Smooth muscle cell (in vitro differentiated cells): Measurements from ENCODE around the gene ZMYM4. TPM values are rescaled to one million over a fixed set of nuclear protein-coding genes. Genes with fewer than 3 reads are reported as not detected.
"Not testable (repeated sequence)": the region's sequence is repeated elsewhere in the genome, so short reads cannot be mapped to it uniquely, and the experiment has no call there.

ENCODE experiments used
- DNase-seq: peaks from one replicate; lab custom pipeline; 2025; ENCODE audit not compliant: unreplicated experiment; lab: John Stamatoyannopoulos, UW
- H2AFZ ChIP-seq: fragments of 200-600 bp; sonication (generic); 2 replicates; pipeline ENCODE4 v1.6.0; 2016; ENCODE audit warnings: antibody characterized with exemption, low read depth, mild to moderate bottlenecking
- H3F3A ChIP-seq: fragments of 200-600 bp; sonication (generic); 2 replicates; pipeline ENCODE4 v1.6.0; 2017; ENCODE audit warnings: antibody characterized with exemption, low read depth
- H3K27ac ChIP-seq: fragments of 200-600 bp; sonication (generic); 2 replicates; pipeline ENCODE4 v1.5.1; 2016; ENCODE audit warnings: low read depth, mild to moderate bottlenecking
- H3K27me3 ChIP-seq: fragments of 200-600 bp; sonication (generic); 2 replicates; pipeline ENCODE4 v1.6.1; 2016; ENCODE audit warnings: low read depth, mild to moderate bottlenecking
- H3K36me3 ChIP-seq: fragments of 200-600 bp; sonication (generic); 2 replicates; pipeline ENCODE4 v1.5.1; 2016; ENCODE audit warnings: low read depth
- H3K4me1 ChIP-seq: fragments of 200-600 bp; sonication (generic); 2 replicates; pipeline ENCODE4 v1.5.1; 2016; ENCODE audit warnings: low read depth
- H3K4me2 ChIP-seq: fragments of 200-600 bp; sonication (generic); 2 replicates; pipeline ENCODE4 v1.6.0; 2016; ENCODE audit warnings: mild to moderate bottlenecking
- H3K4me3 ChIP-seq: fragments of 200-600 bp; sonication (generic); 2 replicates; pipeline ENCODE4 v1.5.1; 2016; ENCODE audit warnings: mild to moderate bottlenecking
- H3K79me2 ChIP-seq: fragments of 200-600 bp; sonication (generic); 2 replicates; pipeline ENCODE4 v1.6.0; 2016; ENCODE audit warnings: low read depth, mild to moderate bottlenecking
- H3K9ac ChIP-seq: fragments of 200-600 bp; sonication (generic); 2 replicates; pipeline ENCODE4 v1.6.0; 2016; ENCODE audit warnings: low read depth
- H3K9me3 ChIP-seq: fragments of 200-600 bp; sonication (generic); replicated peaks from 2 replicates; pipeline ENCODE4 v1.5.1; 2016; ENCODE audit warnings: low read depth
- H4K20me1 ChIP-seq: fragments of 200-600 bp; sonication (generic); 2 replicates; pipeline ENCODE4 v1.6.0; 2016; ENCODE audit warnings: low read depth
- CTCF ChIP-seq: fragments of 200-600 bp; sonication (generic); IDR thresholded peaks from 2 replicates; pipeline ENCODE4 v1.5.1; 2017; ENCODE audit warnings: borderline replicate concordance, mild to moderate bottlenecking, antibody characterized with exemption; ENCODE audit not compliant: insufficient read depth, poor library complexity, severe bottlenecking
- WGBS: methylation state at CpG from one replicate; pipeline ENCODE4 v1.1.7; 2016; ENCODE audit warnings: low lambda C conversion rate; 5-methylcytosine and 5-hydroxymethylcytosine counted together
- polyA plus RNA-seq: library from polyadenylated mRNA; unstranded; fragments of >200 nt; fragmentation: Nextera tagmentation; extraction: Ambion mirVana; gene quantifications from 2 replicates; pipeline ENCODE4 v1.2.1, GENCODE V29; 2016
- total RNA-seq: library from RNA; depleted of rRNA; stranded (reverse); fragments of >200 nt; gene quantifications from 2 replicates; pipeline ENCODE4 v1.2.3, GENCODE V29; 2014

ZMYM4 gene
- total and polyA plus RNA-seq, 2 experiments from 2014 or later: 18.7 to 27.2 TPM

- Histone ChIP-seq H3K4me2 (no peak overlapping the region), H3K27ac (peak overlapping the region; percentile 15), H4K20me1 (no peaks in the 10 kb centered on the region), H3K27me3 (no peaks in the 10 kb centered on the region), H3K9ac (no peak overlapping the region), H3K4me3 (no peak overlapping the region), H3K36me3 (no peaks in the 10 kb centered on the region), H3K79me2 (no peaks in the 10 kb centered on the region), H2AFZ (no peak overlapping the region), H3F3A (no peaks in the 10 kb centered on the region), H3K9me3 (no peaks in the 10 kb centered on the region), H3K4me1 (no peaks in the 10 kb centered on the region)
- DNase-seq: no peak
- TF ChIP-seq CTCF: no peak
These were observed 109.0 kb downstream of the ZMYM4 start for GRCh38 chr1:35377555-35377954.

GRCh38 chr1:35379317-35380000 is 111.0 kb downstream of the ZMYM4 start:
- H3K79me2 ChIP-seq: no peaks in the 10 kb centered on the region
- no peak overlapping the region for H2AFZ ChIP-seq
- H3K4me1 ChIP-seq: no peaks in the 10 kb centered on the region
- H3K27me3 ChIP-seq: no peaks in the 10 kb centered on the region
- H3K4me2 ChIP-seq: no peak overlapping the region
- H3K9me3 ChIP-seq: no peaks in the 10 kb centered on the region
- no peak for DNase-seq
- no peaks in the 10 kb centered on the region for H3K36me3 ChIP-seq
- no peak overlapping the region for H3K27ac ChIP-seq
- no peaks in the 10 kb centered on the region for H4K20me1 ChIP-seq
- 96% methylated on average over 16 of the region's 16 CpGs for WGBS
- no peak overlapping the region for H3K4me3 ChIP-seq
- H3K9ac ChIP-seq: no peak overlapping the region
- no peak for TF ChIP-seq CTCF
- H3F3A ChIP-seq: no peaks in the 10 kb centered on the region

- not testable (repeated sequence) for H3K4me3 ChIP-seq, H4K20me1 ChIP-seq, H3K36me3 ChIP-seq, H3K27me3 ChIP-seq, H3K27ac ChIP-seq, H3F3A ChIP-seq, H3K4me1 ChIP-seq, H3K79me2 ChIP-seq, H3K9ac ChIP-seq, H3K9me3 ChIP-seq, DNase-seq, H3K4me2 ChIP-seq, H2AFZ ChIP-seq
- WGBS: 97% methylated on average over 6 of the region's 6 CpGs
These were observed 111.6 kb downstream of the ZMYM4 start for GRCh38 chr1:35380111-35380510.

- no peaks in the 10 kb centered on the region for H3K9me3 ChIP-seq
- H3K27me3 ChIP-seq: no peaks in the 10 kb centered on the region
- H3F3A ChIP-seq: no peaks in the 10 kb centered on the region
- no peaks in the 10 kb centered on the region for H4K20me1 ChIP-seq
- H3K27ac ChIP-seq: no peak overlapping the region
- no peak overlapping the region for H3K9ac ChIP-seq
- H3K79me2 ChIP-seq: no peaks in the 10 kb centered on the region
- H3K4me2 ChIP-seq: no peak overlapping the region
- no peak for DNase-seq
- H3K36me3 ChIP-seq: peaks cover 6% of the 10 kb centered on the region
- no peaks in the 10 kb centered on the region for H3K4me1 ChIP-seq
- TF ChIP-seq CTCF: no peak
- no peak overlapping the region for H3K4me3 ChIP-seq
- no peak overlapping the region for H2AFZ ChIP-seq
- WGBS: 93% methylated on average over 4 of the region's 4 CpGs
These were observed 113.6 kb downstream of the ZMYM4 start for GRCh38 chr1:35382107-35382506.
